Neural cell (in vitro differentiated cells): ENCODE results near the gene MTA1. TPM values are rescaled to one million over a fixed set of nuclear protein-coding genes. Genes with fewer than 3 reads are reported as not detected.

ENCODE experiments used
- H2AFZ ChIP-seq: fragments of 200-600, 300-800 bp; sonication (generic), shearing (Covaris generic); 2 replicates; pipeline ENCODE4 v1.6.0; 2014; ENCODE audit warnings: low read depth, mild to moderate bottlenecking, antibody characterized with exemption, low read length, moderate library complexity
- H3F3A ChIP-seq: fragments of 200-600 bp; shearing (Covaris generic); 2 replicates; pipeline ENCODE4 v1.6.1; 2016; ENCODE audit warnings: mild to moderate bottlenecking, moderate library complexity, mixed read lengths, antibody characterized with exemption, low read length; ENCODE audit not compliant: insufficient read depth, poor library complexity, severe bottlenecking
- H3K27ac ChIP-seq: fragments of 200-600, 300-800 bp; sonication (generic), shearing (Covaris generic); 2 replicates; pipeline ENCODE4 v1.5.1; 2014; ENCODE audit warnings: mild to moderate bottlenecking, low read length, moderate library complexity
- H3K27me3 ChIP-seq: fragments of 300-800, 200-600 bp; sonication (generic), shearing (Covaris generic); 2 replicates; pipeline ENCODE4 v1.6.0; 2014; ENCODE audit warnings: mild to moderate bottlenecking, low read depth, low read length, moderate library complexity; ENCODE audit not compliant: insufficient read depth
- H3K36me3 ChIP-seq: fragments of 300-800, 200-600 bp; sonication (generic), shearing (Covaris generic); 2 replicates; pipeline ENCODE4 v1.5.1; 2014; ENCODE audit warnings: mild to moderate bottlenecking, antibody characterized with exemption, low read length, moderate library complexity; ENCODE audit not compliant: insufficient read depth
- H3K4me2 ChIP-seq: fragments of 300-800, 200-600 bp; sonication (generic), shearing (Covaris generic); 2 replicates; pipeline ENCODE4 v1.6.0; 2014; ENCODE audit warnings: mild to moderate bottlenecking, low read length
- H3K4me3 ChIP-seq: fragments of 300-800, 200-600 bp; sonication (generic), shearing (Covaris generic); 2 replicates; pipeline ENCODE4 v1.5.1; 2014; ENCODE audit warnings: mild to moderate bottlenecking, low read length, moderate library complexity
- H3K79me2 ChIP-seq: fragments of 200-600 bp; shearing (Covaris generic); replicated peaks from 2 replicates; pipeline ENCODE4 v1.6.0; 2014; ENCODE audit warnings: mild to moderate bottlenecking, low read length, moderate library complexity; ENCODE audit not compliant: insufficient read depth
- H3K9ac ChIP-seq: fragments of 300-800, 200-600 bp; sonication (generic), shearing (Covaris generic); 2 replicates; pipeline ENCODE4 v1.6.1; 2016; ENCODE audit warnings: mild to moderate bottlenecking, low read length, mixed read lengths
- H3K9me2 ChIP-seq: fragments of 200-600 bp; shearing (Covaris generic); 2 replicates; pipeline ENCODE4 v1.6.1; 2016; ENCODE audit warnings: mild to moderate bottlenecking, low read length, mixed read lengths; ENCODE audit not compliant: insufficient read depth
- H3K9me3 ChIP-seq: fragments of 200-600, 300-800 bp; sonication (generic), shearing (Covaris generic); 2 replicates; pipeline ENCODE4 v1.6.1; 2016; ENCODE audit warnings: mild to moderate bottlenecking, mixed run types, low read length, moderate library complexity, mixed read lengths
- H4K20me1 ChIP-seq: fragments of 200-600 bp; shearing (Covaris generic); 2 replicates; pipeline ENCODE4 v1.6.1; 2016; ENCODE audit warnings: mild to moderate bottlenecking, mixed run types; ENCODE audit not compliant: insufficient read depth
- EZH2 ChIP-seq: fragments of 200-600, 300-800 bp; shearing (Covaris generic), sonication (generic); IDR thresholded peaks from 2 replicates; pipeline ENCODE4 v1.6.1; 2014; ENCODE audit warnings: antibody characterized with exemption, low read length, borderline replicate concordance, mild to moderate bottlenecking; ENCODE audit not compliant: insufficient read depth, poor library complexity, severe bottlenecking
- RAD21 ChIP-seq: fragments of 450-650 bp; conservative IDR thresholded peaks from 2 replicates; pipeline ENCODE4 v1.6.1; 2014; ENCODE audit warnings: antibody characterized with exemption, mild to moderate bottlenecking, moderate library complexity
- SMC3 ChIP-seq: fragments of 450-650 bp; conservative IDR thresholded peaks from 2 replicates; pipeline ENCODE4 v1.6.1; 2014; ENCODE audit warnings: antibody characterized with exemption, mild to moderate bottlenecking, moderate library complexity; ENCODE audit not compliant: poor library complexity
- polyA plus RNA-seq: library from polyadenylated mRNA; depleted of rRNA; stranded (reverse); fragments of >200 nt; gene quantifications from 2 replicates; pipeline ENCODE4 v1.2.3, GENCODE V29; 2014
- TF ChIP-seq, protein P1 (sequence below): fragments of 450-650 bp; IDR thresholded peaks from 2 replicates; pipeline ENCODE4 v1.5.1; 2014; ENCODE audit warnings: antibody characterized with exemption, mild to moderate bottlenecking, moderate library complexity; ENCODE audit not compliant: poor library complexity, severe bottlenecking
- TF ChIP-seq, protein P2 (sequence below): IDR thresholded peaks from 2 replicates; pipeline ENCODE4 v1.6.1; 2012; ENCODE audit warnings: borderline replicate concordance

The MTA1 gene
- polyA plus RNA-seq, 1 donor from 2014 or later: 94.0 TPM

DNA sequence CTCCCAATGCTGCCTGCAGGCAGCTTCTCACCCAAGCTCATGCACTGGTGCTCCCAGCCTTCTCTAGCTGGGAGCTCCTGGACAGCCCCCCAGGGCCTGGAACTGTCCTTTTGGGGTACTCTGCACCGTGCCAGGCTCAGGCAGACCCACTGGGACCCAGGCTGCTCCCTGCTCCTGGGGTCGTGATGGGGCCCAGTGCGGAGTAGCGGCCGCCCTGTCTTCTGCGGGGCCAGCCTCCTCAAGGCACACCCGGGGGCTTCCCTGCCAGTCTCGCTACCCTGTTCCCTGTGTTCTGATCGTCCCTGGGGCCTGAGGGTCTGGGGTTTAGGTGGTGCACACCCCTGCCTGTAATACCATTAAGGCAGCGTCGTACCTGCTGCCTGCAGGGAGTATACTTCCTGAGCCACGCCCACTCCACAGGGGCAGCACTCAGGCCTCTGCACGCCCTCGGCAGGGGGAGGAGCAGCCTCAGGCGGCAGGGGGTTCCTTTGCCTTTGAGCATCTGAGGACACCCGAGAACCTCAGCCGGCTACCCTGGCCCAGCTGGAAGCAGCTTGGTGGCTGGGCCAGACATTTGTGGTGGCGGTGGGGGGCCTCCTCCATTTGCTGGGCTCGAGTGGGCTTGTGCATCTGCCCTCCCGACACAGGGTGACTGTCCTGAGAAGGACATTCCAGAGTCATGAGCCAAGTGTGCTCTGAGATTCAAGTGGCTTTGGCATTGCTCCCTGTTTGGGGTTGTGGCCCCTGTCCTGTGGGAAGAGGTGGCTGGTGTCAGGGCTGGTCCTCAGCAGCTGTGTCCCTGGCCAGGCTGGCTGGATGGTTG lies 45.8 kb downstream of the MTA1 start:
- no peak for TF ChIP-seq EZH2
- TF ChIP-seq, protein P1, sequence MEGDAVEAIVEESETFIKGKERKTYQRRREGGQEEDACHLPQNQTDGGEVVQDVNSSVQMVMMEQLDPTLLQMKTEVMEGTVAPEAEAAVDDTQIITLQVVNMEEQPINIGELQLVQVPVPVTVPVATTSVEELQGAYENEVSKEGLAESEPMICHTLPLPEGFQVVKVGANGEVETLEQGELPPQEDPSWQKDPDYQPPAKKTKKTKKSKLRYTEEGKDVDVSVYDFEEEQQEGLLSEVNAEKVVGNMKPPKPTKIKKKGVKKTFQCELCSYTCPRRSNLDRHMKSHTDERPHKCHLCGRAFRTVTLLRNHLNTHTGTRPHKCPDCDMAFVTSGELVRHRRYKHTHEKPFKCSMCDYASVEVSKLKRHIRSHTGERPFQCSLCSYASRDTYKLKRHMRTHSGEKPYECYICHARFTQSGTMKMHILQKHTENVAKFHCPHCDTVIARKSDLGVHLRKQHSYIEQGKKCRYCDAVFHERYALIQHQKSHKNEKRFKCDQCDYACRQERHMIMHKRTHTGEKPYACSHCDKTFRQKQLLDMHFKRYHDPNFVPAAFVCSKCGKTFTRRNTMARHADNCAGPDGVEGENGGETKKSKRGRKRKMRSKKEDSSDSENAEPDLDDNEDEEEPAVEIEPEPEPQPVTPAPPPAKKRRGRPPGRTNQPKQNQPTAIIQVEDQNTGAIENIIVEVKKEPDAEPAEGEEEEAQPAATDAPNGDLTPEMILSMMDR: no peak
- TF ChIP-seq RAD21: no peak
- TF ChIP-seq, protein P2, sequence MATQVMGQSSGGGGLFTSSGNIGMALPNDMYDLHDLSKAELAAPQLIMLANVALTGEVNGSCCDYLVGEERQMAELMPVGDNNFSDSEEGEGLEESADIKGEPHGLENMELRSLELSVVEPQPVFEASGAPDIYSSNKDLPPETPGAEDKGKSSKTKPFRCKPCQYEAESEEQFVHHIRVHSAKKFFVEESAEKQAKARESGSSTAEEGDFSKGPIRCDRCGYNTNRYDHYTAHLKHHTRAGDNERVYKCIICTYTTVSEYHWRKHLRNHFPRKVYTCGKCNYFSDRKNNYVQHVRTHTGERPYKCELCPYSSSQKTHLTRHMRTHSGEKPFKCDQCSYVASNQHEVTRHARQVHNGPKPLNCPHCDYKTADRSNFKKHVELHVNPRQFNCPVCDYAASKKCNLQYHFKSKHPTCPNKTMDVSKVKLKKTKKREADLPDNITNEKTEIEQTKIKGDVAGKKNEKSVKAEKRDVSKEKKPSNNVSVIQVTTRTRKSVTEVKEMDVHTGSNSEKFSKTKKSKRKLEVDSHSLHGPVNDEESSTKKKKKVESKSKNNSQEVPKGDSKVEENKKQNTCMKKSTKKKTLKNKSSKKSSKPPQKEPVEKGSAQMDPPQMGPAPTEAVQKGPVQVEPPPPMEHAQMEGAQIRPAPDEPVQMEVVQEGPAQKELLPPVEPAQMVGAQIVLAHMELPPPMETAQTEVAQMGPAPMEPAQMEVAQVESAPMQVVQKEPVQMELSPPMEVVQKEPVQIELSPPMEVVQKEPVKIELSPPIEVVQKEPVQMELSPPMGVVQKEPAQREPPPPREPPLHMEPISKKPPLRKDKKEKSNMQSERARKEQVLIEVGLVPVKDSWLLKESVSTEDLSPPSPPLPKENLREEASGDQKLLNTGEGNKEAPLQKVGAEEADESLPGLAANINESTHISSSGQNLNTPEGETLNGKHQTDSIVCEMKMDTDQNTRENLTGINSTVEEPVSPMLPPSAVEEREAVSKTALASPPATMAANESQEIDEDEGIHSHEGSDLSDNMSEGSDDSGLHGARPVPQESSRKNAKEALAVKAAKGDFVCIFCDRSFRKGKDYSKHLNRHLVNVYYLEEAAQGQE: no peak
- Histone ChIP-seq H3K9me2 (no peaks in the 10 kb centered on the region), H3K9ac (no peak overlapping the region), H3K4me2 (no peak overlapping the region), H3K27me3 (no peaks in the 10 kb centered on the region), H3K4me3 (no peak overlapping the region), H3K9me3 (no peaks in the 10 kb centered on the region), H3K79me2 (no peaks in the 10 kb centered on the region), H4K20me1 (no peaks in the 10 kb centered on the region), H2AFZ (no peak overlapping the region), H3F3A (no peaks in the 10 kb centered on the region), H3K36me3 (peaks cover 5% of the 10 kb centered on the region), H3K27ac (no peak overlapping the region)

DNA sequence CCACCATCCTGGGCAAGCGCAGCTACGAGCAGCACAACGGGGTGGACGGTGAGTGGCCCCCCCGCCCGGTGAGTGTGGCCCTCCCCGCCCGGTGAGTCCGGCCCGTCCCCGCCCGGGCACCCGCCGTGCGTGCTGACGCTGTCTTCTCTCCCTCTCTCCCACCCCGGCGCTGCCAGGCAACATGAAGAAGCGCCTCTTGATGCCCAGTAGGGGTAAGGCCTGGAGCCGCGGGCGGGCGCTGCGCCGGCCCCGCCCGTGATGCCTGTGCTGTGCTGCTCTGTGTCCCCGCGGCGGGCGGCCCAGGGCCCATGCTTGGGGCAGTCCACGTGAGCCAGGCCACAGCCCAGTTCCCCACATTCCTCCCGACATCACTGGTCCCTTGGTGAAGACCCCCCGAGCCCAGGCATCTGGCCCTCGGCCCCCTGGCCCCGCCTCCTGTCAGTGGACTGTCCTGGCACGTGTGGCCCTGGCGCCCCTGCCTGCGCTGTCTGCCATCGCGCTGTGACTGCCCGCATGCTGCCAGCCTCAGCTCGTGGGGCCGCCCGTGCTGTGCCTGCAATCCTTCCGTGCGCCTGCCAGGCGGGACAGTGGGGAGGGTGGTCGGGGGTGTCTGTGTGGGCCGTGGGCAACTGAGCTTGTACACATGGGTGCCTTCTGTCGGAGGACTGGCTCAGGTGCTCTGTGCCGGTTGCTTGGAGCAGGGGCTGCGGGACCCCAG lies 47.1 kb downstream of the MTA1 start:
- no peak overlapping the region for H3K27ac ChIP-seq

More for the DNA sequence above, 47.1 kb downstream of the MTA1 start:
- no peaks in the 10 kb centered on the region for H3K9me3 ChIP-seq
- no peak overlapping the region for H3K4me2 ChIP-seq
- H3K36me3 ChIP-seq: peaks cover 5% of the 10 kb centered on the region
- H3K27me3 ChIP-seq: no peaks in the 10 kb centered on the region
- H3K79me2 ChIP-seq: no peaks in the 10 kb centered on the region
- H3K9ac ChIP-seq: no peak overlapping the region
- H3K4me3 ChIP-seq: no peak overlapping the region
- no peaks in the 10 kb centered on the region for H4K20me1 ChIP-seq
- TF ChIP-seq SMC3: no peak
- H3F3A ChIP-seq: no peaks in the 10 kb centered on the region
- no peak overlapping the region for H2AFZ ChIP-seq
- H3K9me2 ChIP-seq: no peaks in the 10 kb centered on the region
